Measurements from ENCODE around the gene COL18A1. TPM values are rescaled to one million over a fixed set of nuclear protein-coding genes. Genes with fewer than 3 reads are reported as not detected.

COL18A1 gene
- total and polyA plus RNA-seq, 4 donors, result 44.9 to 308 (median 232) TPM

- TF ChIP-seq EGR1 (IDR thresholded peaks at IDR 0.05; ENCODE audit: low read depth in 2 of 2) (no peak), RAD21 (IDR thresholded peaks at IDR 0.05) (no peak)
Observed at GRCh38 chr21:45548711-45549491, 143.9 kb downstream of the COL18A1 start (continued).

GRCh38 chr21:45549626-45550463 lies 144.9 kb downstream of the COL18A1 start:
- no peak overlapping the region for H3K9ac ChIP-seq (ENCODE audit: low read depth in 1 of 2, low read length in 2 of 2)
- 84% methylated on average over 15 of the region's 15 CpGs for WGBS
- no peak for DNase-seq (ENCODE audit: low spot score)
- no peaks in the 10 kb centered on the region for H3K36me3 ChIP-seq (ENCODE audit: control insufficient read depth in 4 of 4, insufficient read depth in 3 of 4, low read depth in 1 of 4, low read length in 3 of 4)
- H3K27me3 ChIP-seq (ENCODE audit: control insufficient read depth in 4 of 4, insufficient read depth in 4 of 4, low read length in 3 of 4), result no peaks in the 10 kb centered on the region
- no peak overlapping the region for H3K27ac ChIP-seq (ENCODE audit: low read depth in 1 of 2, low read length in 2 of 2)
- TF ChIP-seq RAD21 (IDR thresholded peaks at IDR 0.05) (no peak), ZBTB33 (IDR thresholded peaks at IDR 0.05) (no peak), SP1 (IDR thresholded peaks at IDR 0.05) (no peak), MAX (IDR thresholded peaks at IDR 0.05) (no peak), EGR1 (IDR thresholded peaks at IDR 0.05; ENCODE audit: low read depth in 2 of 2) (no peak), YY1 (IDR thresholded peaks at IDR 0.05) (no peak), HNF4G (IDR thresholded peaks at IDR 0.05) (no peak), REST (IDR thresholded peaks at IDR 0.05) (no peak), GABPA (IDR thresholded peaks at IDR 0.05 in 1 of 2, conservative IDR thresholded peaks at IDR 0.05 in 1 of 2) (no peak), ATF3 (IDR thresholded peaks at IDR 0.05) (no peak), RXRA (IDR thresholded peaks at IDR 0.05) (no peak), FOXA1 (IDR thresholded peaks at IDR 0.05) (no peak), JUND (IDR thresholded peaks at IDR 0.05) (no peak), FOXA2 (IDR thresholded peaks at IDR 0.05) (no peak), NR2F2 (IDR thresholded peaks at IDR 0.05) (no peak), HNF4A (conservative IDR thresholded peaks at IDR 0.05) (no peak), CTCF (IDR thresholded peaks at IDR 0.05; ENCODE audit: low read depth, low read length, missing input control) (no peak), TAF1 (conservative IDR thresholded peaks at IDR 0.05) (no peak)
- H3K9me3 ChIP-seq (ENCODE audit: control insufficient read depth in 4 of 4, low read length in 3 of 4), result no peaks in the 10 kb centered on the region
- peaks cover 0 to 10% (median 0%) of the 10 kb centered on the region in 4 donors for H3K4me1 ChIP-seq (ENCODE audit: control insufficient read depth in 4 of 4, insufficient read depth in 4 of 4, low read length in 3 of 4)
- no peak overlapping the region for H3K4me3 ChIP-seq (ENCODE audit: low read depth in 1 of 3, low read length in 3 of 3)

Measured in liver (tissue), 9 donors.